Activated naive CD8-positive, alpha-beta T cell treated with anti-CD3 and anti-CD28 coated beads, Interleukin-2, amount 10 ng/mL, durations not matched to agents 7 days and 5 days (primary cell): ENCODE data around the gene KRTAP4-5. TPM values are rescaled to one million over a fixed set of nuclear protein-coding genes. Genes with fewer than 3 reads are reported as not detected.
"Not testable (repeated sequence)": the region's sequence is repeated elsewhere in the genome, so short reads cannot be mapped to it uniquely, and the experiment has no call there.

Experiments
- ATAC-seq: fragments of 150-1000 bp; cut with Tn5 transposase; one replicate; pipeline ENCODE4 v1.10.0; 2021; ENCODE audit warnings: low read depth, moderate library complexity
- POLR2A ChIA-PET: fragments of 350-600 bp; sonication (Branson Sonifier 250); formaldehyde crosslinking; loops from one replicate; lab custom pipeline; 2021; ENCODE audit warnings: antibody characterized with exemption; lab: Charles Lee
- DNase-seq: peaks from one replicate; pipeline ENCODE4 v3.0.0; 2021
- H3K27ac Mint-ChIP-seq: one replicate; pipeline ENCODE4 v1.8.0; 2022; ENCODE audit warnings: mild to moderate bottlenecking, mixed read lengths
- H3K27me3 Mint-ChIP-seq: one replicate; pipeline ENCODE4 v1.8.0; 2022; ENCODE audit warnings: mild to moderate bottlenecking, moderate library complexity, mixed read lengths
- H3K36me3 Mint-ChIP-seq: one replicate; pipeline ENCODE4 v1.8.0; 2021; ENCODE audit warnings: mild to moderate bottlenecking, mixed read lengths
- H3K4me1 Mint-ChIP-seq: one replicate; pipeline ENCODE4 v1.8.0; 2021; ENCODE audit warnings: mixed read lengths
- H3K4me3 Mint-ChIP-seq: one replicate; pipeline ENCODE4 v1.8.0; 2022; ENCODE audit warnings: mild to moderate bottlenecking, moderate library complexity, mixed read lengths
- H3K9me3 Mint-ChIP-seq: one replicate; pipeline ENCODE4 v1.8.0; 2021; ENCODE audit warnings: mixed read lengths
- total RNA-seq, 2 experiments: library from RNA; stranded (reverse); gene quantifications; one replicate each; pipeline ENCODE4 v1.2.3, GENCODE V29; 2021

Gene KRTAP4-5
- total RNA-seq: not detected

DNA sequence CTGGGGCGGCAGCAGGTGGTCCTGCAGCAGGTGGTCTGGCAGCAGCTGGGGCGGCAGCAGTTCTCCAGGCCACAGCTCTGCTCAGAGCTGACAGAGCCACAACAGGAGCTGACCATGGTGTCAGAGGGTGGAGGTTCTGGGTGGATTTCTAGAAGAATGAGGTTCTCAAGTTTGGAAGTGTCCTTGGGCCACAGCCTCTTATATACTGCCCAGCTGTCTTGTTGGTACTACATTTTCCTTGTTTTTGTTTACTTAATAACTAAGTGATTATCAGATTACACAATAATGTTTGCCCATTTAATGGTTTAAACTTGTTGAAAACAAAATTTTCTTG lies at the start of gene KRTAP4-5:
TSS of gene KRTAP4-5 (minus strand) at position 174 of the 334 bp plus-strand sequence. CDS start at position 116, 58 bp downstream.
- POLR2A ChIA-PET: no interaction called here
- no peak within 1 kb of the TSS for H3K4me3 Mint-ChIP-seq
- no peaks in the 10 kb centered on the region for H3K4me1 Mint-ChIP-seq
- no peak for ATAC-seq
- no peak for DNase-seq
- H3K9me3 Mint-ChIP-seq: no peaks in the 10 kb centered on the region
- peaks cover 2% of the 10 kb centered on the region for H3K27me3 Mint-ChIP-seq
- H3K27ac Mint-ChIP-seq: no peak within 1 kb of the TSS
- H3K36me3 Mint-ChIP-seq: no peaks in the 10 kb centered on the region

DNA sequence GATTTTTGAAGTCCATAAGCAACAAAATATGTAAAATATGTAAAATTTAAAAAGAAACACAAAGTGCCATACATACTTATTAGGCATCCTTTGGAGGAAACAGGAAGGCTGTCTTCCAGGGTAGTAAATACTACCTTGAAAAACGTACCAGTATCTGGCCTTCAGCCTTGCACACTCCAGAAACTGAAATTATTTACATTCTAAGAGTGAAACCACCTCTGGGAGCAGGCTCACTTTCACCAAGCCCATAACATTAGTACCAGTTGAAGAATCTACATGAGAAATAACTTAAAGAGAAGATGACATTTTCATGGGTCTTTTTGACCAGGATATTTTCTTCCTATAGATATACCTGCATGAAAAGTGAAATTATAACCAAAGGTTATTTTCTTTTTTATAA lies 46.4 kb upstream of the KRTAP4-5 start:
- POLR2A ChIA-PET: no interaction called here

DNA sequence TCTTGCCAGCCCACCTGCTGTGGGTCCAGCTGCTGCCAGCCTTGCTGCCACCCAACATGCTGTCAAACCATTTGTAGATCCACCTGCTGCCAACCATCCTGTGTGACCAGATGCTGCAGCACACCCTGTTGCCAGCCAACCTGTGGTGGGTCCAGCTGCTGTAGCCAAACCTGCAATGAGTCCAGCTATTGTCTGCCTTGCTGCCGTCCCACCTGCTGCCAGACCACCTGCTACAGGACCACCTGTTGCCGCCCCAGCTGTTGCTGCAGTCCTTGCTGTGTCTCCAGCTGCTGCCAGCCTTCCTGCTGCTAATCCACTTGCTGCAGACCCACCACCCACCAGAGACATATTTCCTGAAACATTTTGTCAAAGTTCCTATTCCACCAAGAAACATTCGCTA lies 40.7 kb upstream of the KRTAP4-5 start:
- H3K27me3 Mint-ChIP-seq: peaks cover 3% of the 10 kb centered on the region
- ATAC-seq (no peak), DNase-seq (no peak)
- H3K27ac Mint-ChIP-seq: no peak overlapping the region
- POLR2A ChIA-PET: no interaction called here
- no peaks in the 10 kb centered on the region for H3K36me3 Mint-ChIP-seq
- no peak overlapping the region for H3K4me3 Mint-ChIP-seq
- H3K4me1 Mint-ChIP-seq: no peaks in the 10 kb centered on the region
- H3K9me3 Mint-ChIP-seq: peaks cover 1% of the 10 kb centered on the region

More for the DNA sequence above, 46.4 kb upstream of the KRTAP4-5 start:
- ATAC-seq (no peak), DNase-seq (no peak)
- Mint-ChIP-seq H3K4me3 (no peak overlapping the region), H3K36me3 (no peaks in the 10 kb centered on the region), H3K9me3 (peaks cover 1% of the 10 kb centered on the region), H3K27me3 (no peaks in the 10 kb centered on the region), H3K27ac (no peak overlapping the region), H3K4me1 (no peaks in the 10 kb centered on the region)

DNA sequence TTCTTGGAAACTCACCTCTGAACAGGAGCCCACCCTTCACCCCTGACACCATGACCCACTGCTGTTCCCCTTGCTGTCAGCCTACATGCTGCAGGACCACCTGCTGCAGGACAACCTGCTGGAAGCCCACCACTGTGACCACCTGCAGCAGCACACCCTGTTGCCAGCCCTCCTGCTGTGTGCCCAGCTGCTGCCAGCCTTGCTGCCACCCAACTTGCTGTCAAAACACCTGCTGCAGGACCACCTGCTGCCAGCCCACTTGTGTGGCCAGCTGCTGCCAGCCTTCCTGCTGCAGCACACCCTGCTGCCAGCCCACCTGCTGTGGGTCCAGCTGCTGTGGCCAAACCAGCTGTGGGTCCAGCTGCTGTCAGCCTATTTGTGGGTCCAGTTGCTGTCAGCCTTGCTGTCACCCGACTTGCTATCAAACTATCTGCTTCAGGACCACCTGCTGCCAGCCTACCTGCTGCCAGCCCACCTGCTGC lies 40.3 kb upstream of the KRTAP4-5 start, which contains the start of gene KRTAP9-1:
TSS of gene KRTAP9-1 (plus strand) at position 51 of the 482 bp plus-strand sequence. CDS start at position 51, 0 bp downstream.
- not testable (repeated sequence) for H3K36me3 Mint-ChIP-seq, H3K27me3 Mint-ChIP-seq

DNA sequence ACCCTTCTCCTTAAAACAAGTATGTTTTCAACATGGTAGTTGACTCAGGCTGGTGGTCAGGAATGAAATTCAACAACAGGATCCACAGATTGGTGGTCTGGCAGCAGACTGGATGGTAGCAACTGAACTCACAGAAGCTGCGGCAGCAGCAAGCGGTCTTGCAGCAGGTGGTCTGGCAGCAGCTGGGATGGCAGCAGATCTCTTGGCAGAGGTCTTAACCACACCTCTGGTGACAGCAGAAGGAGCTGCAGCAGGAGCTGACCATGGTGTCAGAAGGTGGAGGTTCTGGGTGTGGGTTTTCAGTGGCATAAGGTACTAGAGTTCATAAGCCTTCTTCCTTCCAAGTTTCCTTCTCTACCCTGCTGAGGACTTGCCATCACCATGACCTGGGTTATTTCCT lies 37.2 kb upstream of the KRTAP4-5 start:
- Mint-ChIP-seq H3K27me3 (peaks cover 3% of the 10 kb centered on the region), H3K27ac (no peak overlapping the region), H3K4me1 (no peaks in the 10 kb centered on the region), H3K4me3 (no peak overlapping the region), H3K36me3 (no peaks in the 10 kb centered on the region), H3K9me3 (no peaks in the 10 kb centered on the region)
- no peak for DNase-seq
- POLR2A ChIA-PET: no interaction called here
- no peak for ATAC-seq

More for the DNA sequence above, 40.3 kb upstream of the KRTAP4-5 start, which contains the start of gene KRTAP9-1:
- H3K4me3 Mint-ChIP-seq, H3K4me1 Mint-ChIP-seq, H3K9me3 Mint-ChIP-seq, H3K27ac Mint-ChIP-seq, DNase-seq, ATAC-seq, POLR2A ChIA-PET: not testable (repeated sequence)

DNA sequence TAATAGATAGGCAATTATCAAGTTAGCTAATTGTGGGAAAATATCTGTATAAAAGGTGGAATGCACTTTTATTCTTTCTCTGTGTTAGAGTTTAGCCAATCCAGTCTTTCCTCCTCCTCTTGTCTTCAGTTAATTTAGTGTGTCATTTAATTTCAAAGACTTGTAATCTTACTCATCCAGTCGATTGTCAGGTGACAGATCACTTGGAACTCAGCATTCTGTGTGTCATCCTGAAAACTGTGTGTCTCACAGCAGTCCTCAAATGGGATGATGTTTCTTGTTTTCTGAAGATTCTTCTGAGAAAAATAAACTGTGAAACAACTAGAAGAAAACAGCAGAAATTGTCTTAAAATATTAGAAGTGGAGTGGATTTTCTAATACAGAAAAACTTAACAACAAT lies 35.4 kb upstream of the KRTAP4-5 start:
- no peak for ATAC-seq

DNA sequence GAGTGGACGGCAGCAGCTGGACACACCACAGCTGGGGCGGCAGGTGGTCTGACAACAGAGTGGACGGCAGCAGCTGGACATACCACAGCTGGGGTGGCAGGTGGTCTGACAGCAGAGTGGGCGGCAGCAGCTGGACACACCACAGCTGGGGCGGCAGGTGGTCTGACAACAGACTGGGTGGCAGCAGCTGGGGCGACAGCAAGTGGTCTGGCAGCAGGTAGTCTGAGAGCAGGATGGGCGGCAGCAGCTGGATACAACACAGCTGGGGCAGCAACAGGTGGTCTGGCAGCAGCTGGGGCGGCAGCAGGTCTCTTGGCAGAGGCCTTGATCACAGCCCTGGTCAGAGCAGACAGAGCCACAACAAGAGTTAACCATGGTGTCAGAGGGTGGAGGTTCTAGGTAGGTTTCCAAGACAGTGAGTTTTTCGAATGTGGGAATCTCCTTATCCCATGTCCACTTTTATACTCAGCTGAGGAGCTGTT lies 34.9 kb upstream of the KRTAP4-5 start, which contains the start of gene KRTAP4-1:
TSS of gene KRTAP4-1 (minus strand) at position 432 of the 482 bp plus-strand sequence. CDS start at position 375, 57 bp downstream.
- H3K27ac Mint-ChIP-seq: no peak within 1 kb of the TSS
- ATAC-seq (no peak), DNase-seq (no peak)
- POLR2A ChIA-PET: no interaction called here
- H3K36me3 Mint-ChIP-seq: no peaks in the 10 kb centered on the region
- no peak within 1 kb of the TSS for H3K4me3 Mint-ChIP-seq
- H3K9me3 Mint-ChIP-seq: no peaks in the 10 kb centered on the region
- H3K27me3 Mint-ChIP-seq: peaks cover 3% of the 10 kb centered on the region
- no peaks in the 10 kb centered on the region for H3K4me1 Mint-ChIP-seq

More for the DNA sequence above, 35.4 kb upstream of the KRTAP4-5 start:
- POLR2A ChIA-PET: no interaction called here
- H3K9me3 Mint-ChIP-seq: no peaks in the 10 kb centered on the region
- no peaks in the 10 kb centered on the region for H3K36me3 Mint-ChIP-seq
- H3K27me3 Mint-ChIP-seq: peaks cover 3% of the 10 kb centered on the region
- no peak for DNase-seq
- no peaks in the 10 kb centered on the region for H3K4me1 Mint-ChIP-seq
- H3K4me3 Mint-ChIP-seq: no peak overlapping the region
- no peak overlapping the region for H3K27ac Mint-ChIP-seq

DNA sequence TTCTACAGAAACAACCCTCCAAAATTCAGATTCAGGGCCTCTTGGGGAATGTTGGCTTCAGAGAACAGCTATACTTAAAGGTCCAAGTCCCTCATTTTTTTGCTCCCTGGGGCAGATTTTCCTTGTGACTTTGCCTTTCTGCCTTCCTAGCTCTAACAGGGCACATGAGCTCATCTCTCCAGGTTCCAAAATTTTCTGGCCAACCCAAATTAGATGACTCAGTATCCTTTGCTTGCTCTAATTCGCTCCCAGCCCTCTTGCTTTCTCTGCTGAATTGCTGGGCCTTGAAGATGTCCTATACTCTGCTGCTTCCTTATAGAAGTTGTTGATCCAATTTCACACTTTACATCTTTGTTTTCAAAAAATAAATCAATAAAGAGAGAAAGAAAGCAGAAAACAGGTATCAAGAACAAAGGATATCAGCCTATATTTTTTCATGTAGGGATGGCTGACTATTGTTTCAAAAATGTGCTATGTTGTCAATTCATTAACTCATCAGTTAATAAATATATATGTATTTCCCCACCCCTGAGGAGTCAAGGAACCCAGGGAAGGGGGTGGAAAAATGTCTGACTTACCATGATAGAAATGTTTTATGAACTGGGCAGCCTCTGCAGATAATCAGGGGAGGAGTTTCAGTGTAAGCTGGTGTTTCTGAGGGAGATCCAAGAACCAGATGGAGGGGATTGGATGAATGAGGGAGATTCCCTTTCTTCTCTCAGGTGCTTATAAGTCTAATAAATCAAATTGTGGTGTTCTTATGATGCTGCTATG lies 29.4 kb upstream of the KRTAP4-5 start:
- no peak overlapping the region for H3K4me3 Mint-ChIP-seq
- POLR2A ChIA-PET: no interaction called here
- no peak overlapping the region for H3K27ac Mint-ChIP-seq
- no peaks in the 10 kb centered on the region for H3K36me3 Mint-ChIP-seq
- H3K9me3 Mint-ChIP-seq: no peaks in the 10 kb centered on the region
- DNase-seq (no peak), ATAC-seq (no peak)
- no peaks in the 10 kb centered on the region for H3K27me3 Mint-ChIP-seq
- no peaks in the 10 kb centered on the region for H3K4me1 Mint-ChIP-seq

DNA sequence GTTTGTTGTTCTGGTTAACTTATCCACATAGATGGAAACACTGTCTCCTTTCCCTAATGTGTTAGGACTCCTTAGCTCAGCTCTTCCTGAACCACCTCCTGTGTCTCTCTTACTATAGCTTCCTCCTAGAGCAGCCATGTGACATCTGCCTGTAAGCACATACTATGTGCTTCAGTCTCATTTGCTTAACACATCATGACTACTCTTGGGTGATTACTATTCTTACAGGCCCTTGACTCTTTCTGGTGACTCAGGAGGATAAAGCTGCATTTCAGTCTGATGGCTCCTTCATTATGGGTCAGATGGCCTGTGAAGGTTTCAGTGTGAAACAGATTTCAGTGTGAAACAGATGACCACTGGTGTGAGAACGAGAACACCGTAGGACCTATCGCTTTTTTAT lies 28.7 kb upstream of the KRTAP4-5 start:
- DNase-seq: no peak
- H3K4me3 Mint-ChIP-seq: no peak overlapping the region
- H3K4me1 Mint-ChIP-seq: no peaks in the 10 kb centered on the region
- POLR2A ChIA-PET: no interaction called here
- no peak for ATAC-seq
- H3K9me3 Mint-ChIP-seq: no peaks in the 10 kb centered on the region
- H3K27ac Mint-ChIP-seq: no peak overlapping the region
- H3K27me3 Mint-ChIP-seq: no peaks in the 10 kb centered on the region
- no peaks in the 10 kb centered on the region for H3K36me3 Mint-ChIP-seq

DNA sequence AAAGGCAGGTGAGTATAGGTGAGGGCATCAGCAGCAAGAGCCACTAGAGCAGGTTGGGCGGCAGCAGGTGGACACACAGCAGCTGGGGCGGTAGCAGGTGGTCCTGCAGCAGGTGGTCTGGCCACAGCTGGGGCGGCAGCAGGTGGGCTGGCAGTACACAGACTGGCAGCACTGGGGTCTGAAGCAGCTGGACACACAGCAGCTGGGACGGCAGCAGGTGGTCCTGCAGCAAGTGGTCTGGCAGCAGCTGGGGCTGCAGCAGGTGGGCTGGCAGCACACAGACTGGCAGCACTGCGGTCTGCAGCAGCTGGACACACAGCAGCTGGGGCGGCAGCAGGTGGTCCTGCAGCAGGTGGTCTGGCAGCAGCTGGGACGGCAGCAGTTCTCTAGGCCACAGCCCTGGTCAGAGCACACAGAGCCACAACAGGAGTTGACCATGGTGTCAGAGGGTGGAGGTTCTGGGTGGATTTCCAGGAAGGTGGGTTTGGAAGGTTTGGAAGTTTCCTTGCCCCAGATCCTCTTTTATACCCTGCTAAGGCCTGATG lies 28.2 kb upstream of the KRTAP4-5 start, which contains the start of gene KRTAP4-2:
TSS of gene KRTAP4-2 (minus strand) at position 495 of the 545 bp plus-strand sequence. CDS start at position 438, 57 bp downstream.
- POLR2A ChIA-PET: no interaction called here
- no peak for DNase-seq
- no peak for ATAC-seq
- no peaks in the 10 kb centered on the region for H3K36me3 Mint-ChIP-seq
- no peak within 1 kb of the TSS for H3K4me3 Mint-ChIP-seq
- no peaks in the 10 kb centered on the region for H3K4me1 Mint-ChIP-seq
- H3K9me3 Mint-ChIP-seq: no peaks in the 10 kb centered on the region
- H3K27ac Mint-ChIP-seq: no peak within 1 kb of the TSS
- no peaks in the 10 kb centered on the region for H3K27me3 Mint-ChIP-seq

DNA sequence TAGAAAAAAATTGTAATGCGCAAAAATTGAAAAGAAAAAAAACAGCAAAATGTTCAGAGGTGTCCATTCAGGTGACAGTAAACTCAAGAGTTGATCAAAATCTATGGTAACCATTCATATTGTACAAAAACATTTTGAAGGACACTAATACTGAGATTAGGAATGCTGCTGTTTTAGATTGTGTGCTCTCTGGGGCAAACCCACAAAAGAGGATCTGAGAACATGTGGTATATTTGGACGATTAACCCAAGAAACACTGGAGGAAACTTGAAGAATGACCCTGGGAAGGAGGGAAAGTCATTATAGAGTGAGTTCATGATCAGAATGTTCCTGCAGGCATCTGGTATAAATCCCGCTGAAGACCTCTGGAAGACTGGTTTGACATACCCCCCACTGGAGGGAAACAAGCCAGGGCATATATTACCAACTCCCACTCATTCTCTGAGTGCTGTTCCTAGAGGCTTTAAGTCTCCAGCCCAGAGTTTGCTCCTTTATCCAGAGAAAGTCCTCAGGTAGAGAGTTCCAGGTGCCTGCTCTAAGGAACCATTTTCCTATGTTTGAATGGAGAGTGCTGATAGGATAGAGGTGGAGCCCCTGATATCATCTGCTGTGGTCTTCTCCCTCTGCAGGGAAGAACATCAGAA lies 27.2 kb upstream of the KRTAP4-5 start:
- no peak for ATAC-seq
- H3K4me1 Mint-ChIP-seq: no peaks in the 10 kb centered on the region
- no peak overlapping the region for H3K4me3 Mint-ChIP-seq
- H3K36me3 Mint-ChIP-seq: no peaks in the 10 kb centered on the region
- H3K27me3 Mint-ChIP-seq: no peaks in the 10 kb centered on the region
- no peaks in the 10 kb centered on the region for H3K9me3 Mint-ChIP-seq
- no peak overlapping the region for H3K27ac Mint-ChIP-seq
- DNase-seq: no peak
- POLR2A ChIA-PET: no interaction called here

DNA sequence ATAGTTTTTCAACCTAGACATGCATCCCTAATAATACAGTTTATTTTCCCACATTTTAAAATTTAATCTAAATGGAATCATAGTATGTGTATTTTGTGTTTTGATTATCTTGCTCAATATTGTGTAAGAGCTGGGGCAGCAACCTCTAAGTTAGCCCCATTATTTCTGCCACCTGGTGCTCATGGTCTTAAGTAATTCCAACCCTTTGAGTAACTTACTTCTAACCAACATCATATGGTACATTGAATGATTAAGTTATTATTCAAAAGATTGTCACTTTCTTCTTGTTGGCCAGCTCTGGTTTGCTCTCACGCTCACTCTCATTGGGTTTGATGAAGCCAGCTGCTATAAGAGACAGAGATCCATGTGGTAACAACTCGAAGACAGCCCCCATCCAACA lies 22.3 kb upstream of the KRTAP4-5 start:
- Mint-ChIP-seq H3K27me3 (no peaks in the 10 kb centered on the region), H3K9me3 (no peaks in the 10 kb centered on the region), H3K4me3 (no peak overlapping the region), H3K27ac (no peak overlapping the region), H3K36me3 (no peaks in the 10 kb centered on the region), H3K4me1 (no peaks in the 10 kb centered on the region)
- POLR2A ChIA-PET: no interaction called here
- DNase-seq (no peak), ATAC-seq (no peak)

DNA sequence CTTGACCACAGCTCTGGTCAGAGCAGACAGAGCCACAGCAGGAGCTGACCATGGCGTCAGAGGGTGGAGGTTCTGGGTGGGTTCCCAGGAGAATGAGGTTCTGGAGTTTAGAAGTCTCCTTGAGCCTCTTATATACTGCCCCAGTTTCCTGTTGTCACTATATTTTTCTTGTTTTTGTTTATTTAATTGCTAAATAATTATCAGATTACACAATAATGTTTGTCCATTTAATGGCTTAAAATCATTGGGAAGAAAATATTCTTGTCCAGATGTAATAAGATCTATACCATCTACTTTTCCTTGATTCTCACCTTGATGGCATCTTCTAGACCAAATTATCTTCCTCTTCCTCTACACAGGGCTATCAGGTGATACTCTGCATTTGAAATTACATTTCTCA lies 18.5 kb upstream of the KRTAP4-5 start, which contains the start of gene KRTAP4-3:
TSS of gene KRTAP4-3 (minus strand) at position 101 of the 400 bp plus-strand sequence. CDS start at position 52, 49 bp downstream.
- Mint-ChIP-seq H3K27me3 (no peaks in the 10 kb centered on the region), H3K27ac (peak within 1 kb of the TSS; percentile 55), H3K4me3 (no peak within 1 kb of the TSS), H3K4me1 (no peaks in the 10 kb centered on the region), H3K9me3 (no peaks in the 10 kb centered on the region), H3K36me3 (no peaks in the 10 kb centered on the region)
- ATAC-seq (no peak), DNase-seq (no peak)
- POLR2A ChIA-PET: no interaction called here
